ENCODE measurements around the gene MAGI2. TPM values are rescaled to one million over a fixed set of nuclear protein-coding genes. Genes with fewer than 3 reads are reported as not detected.

The MAGI2 gene
- total RNA-seq, 1 donor from 2014 or later, result 13.3 TPM

- no peaks in the 10 kb centered on the region for H3K36me3 Mint-ChIP-seq
- H3K4me1 Mint-ChIP-seq (ENCODE audit: unreplicated experiment), result no peaks in the 10 kb centered on the region
- no peak for TF ChIP-seq CTCF (conservative IDR thresholded peaks at IDR 0.05)
- no peak overlapping the region for H3K27ac Mint-ChIP-seq
- H3K4me3 Mint-ChIP-seq, result no peak overlapping the region
- H3K27me3 Mint-ChIP-seq, result peaks cover 17% of the 10 kb centered on the region
- no peak for DNase-seq (ENCODE audit: extremely low spot score, unreplicated experiment)
- peaks cover 4% of the 10 kb centered on the region for H3K9me3 Mint-ChIP-seq
These were observed 1097.6 kb downstream of the MAGI2 start for GRCh38 chr7:78355834-78356233.

GRCh38 chr7:78350926-78351325 lies 1102.5 kb downstream of the MAGI2 start:
- Mint-ChIP-seq H3K27ac (no peak overlapping the region), H3K27me3 (peaks cover 49% of the 10 kb centered on the region), H3K9me3 (peaks cover 4% of the 10 kb centered on the region), H3K36me3 (no peaks in the 10 kb centered on the region), H3K4me1 (ENCODE audit: unreplicated experiment) (peaks cover 5% of the 10 kb centered on the region), H3K4me3 (no peak overlapping the region)
- TF ChIP-seq CTCF (conservative IDR thresholded peaks at IDR 0.05), result no peak
- no peak for DNase-seq (ENCODE audit: extremely low spot score, unreplicated experiment)

GRCh38 chr7:78350391-78350790 lies 1103.1 kb downstream of the MAGI2 start:
- Mint-ChIP-seq H3K36me3 (no peaks in the 10 kb centered on the region), H3K27ac (no peak overlapping the region), H3K4me3 (no peak overlapping the region), H3K27me3 (peaks cover 52% of the 10 kb centered on the region), H3K9me3 (peaks cover 4% of the 10 kb centered on the region), H3K4me1 (ENCODE audit: unreplicated experiment) (peaks cover 10% of the 10 kb centered on the region)
- TF ChIP-seq CTCF (conservative IDR thresholded peaks at IDR 0.05), result no peak
- no peak for DNase-seq (ENCODE audit: extremely low spot score, unreplicated experiment)

GRCh38 chr7:78346827-78347226 lies 1106.6 kb downstream of the MAGI2 start:
- no peak for DNase-seq (ENCODE audit: extremely low spot score, unreplicated experiment)
- no peak for TF ChIP-seq CTCF (conservative IDR thresholded peaks at IDR 0.05)
- H3K36me3 Mint-ChIP-seq, result no peaks in the 10 kb centered on the region
- H3K4me3 Mint-ChIP-seq, result no peak overlapping the region
- H3K4me1 Mint-ChIP-seq (ENCODE audit: unreplicated experiment), result peaks cover 11% of the 10 kb centered on the region
- H3K27me3 Mint-ChIP-seq, result peaks cover 36% of the 10 kb centered on the region
- no peaks in the 10 kb centered on the region for H3K9me3 Mint-ChIP-seq
- no peak overlapping the region for H3K27ac Mint-ChIP-seq

DNA sequence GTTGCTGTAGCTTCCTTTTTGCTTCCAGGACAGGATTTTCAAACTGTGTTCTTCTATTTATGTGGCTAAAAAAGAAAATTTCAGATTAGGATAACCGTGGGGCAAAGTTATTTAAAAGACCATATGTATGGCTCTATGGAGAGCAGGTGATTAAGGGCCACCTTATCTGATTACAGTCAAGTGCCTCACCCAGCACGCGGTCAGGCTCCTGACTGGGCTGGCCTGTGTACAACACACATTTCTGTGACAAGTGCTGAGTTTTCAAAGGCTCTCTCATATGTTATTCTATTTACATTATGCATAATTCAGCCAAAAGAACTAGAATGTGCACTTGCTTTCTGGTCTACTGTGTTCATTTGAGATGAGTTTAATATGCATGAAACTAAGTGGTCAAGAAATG lies 1107.5 kb downstream of the MAGI2 start:
- Mint-ChIP-seq H3K9me3 (no peaks in the 10 kb centered on the region), H3K27ac (no peak overlapping the region), H3K4me1 (ENCODE audit: unreplicated experiment) (peaks cover 11% of the 10 kb centered on the region), H3K4me3 (no peak overlapping the region), H3K36me3 (no peaks in the 10 kb centered on the region), H3K27me3 (peaks cover 37% of the 10 kb centered on the region)
- no peak for TF ChIP-seq CTCF (conservative IDR thresholded peaks at IDR 0.05)
- no peak for DNase-seq (ENCODE audit: extremely low spot score, unreplicated experiment)

GRCh38 chr7:78345293-78345911 lies 1108.1 kb downstream of the MAGI2 start:
- TF ChIP-seq CTCF (conservative IDR thresholded peaks at IDR 0.05), result no peak
- H3K9me3 Mint-ChIP-seq, result no peaks in the 10 kb centered on the region
- DNase-seq (ENCODE audit: extremely low spot score, unreplicated experiment), result no peak
- H3K4me1 Mint-ChIP-seq (ENCODE audit: unreplicated experiment), result peaks cover 11% of the 10 kb centered on the region
- peaks cover 38% of the 10 kb centered on the region for H3K27me3 Mint-ChIP-seq
- H3K36me3 Mint-ChIP-seq, result no peaks in the 10 kb centered on the region
- H3K27ac Mint-ChIP-seq, result no peak overlapping the region
- no peak overlapping the region for H3K4me3 Mint-ChIP-seq
